HG03097 (cell line): ENCODE data around the gene CACNB4.

Experiments
- ATAC-seq: cut with Tn5 transposase; IDR thresholded peaks from one replicate; pipeline ENCODE4 v1.9.1; 2021; ENCODE audit not compliant: unreplicated experiment, low FRiP score

CACNB4 gene

GRCh38 chr2:151983221-151983620 lies 115.6 kb downstream of the CACNB4 start:
- ATAC-seq, result no peak

GRCh38 chr2:151981886-151982285 lies 117.0 kb downstream of the CACNB4 start:
- no peak for ATAC-seq

GRCh38 chr2:151979694-151980093 lies 119.2 kb downstream of the CACNB4 start:
- no peak for ATAC-seq

GRCh38 chr2:151978709-151979108 lies 120.1 kb downstream of the CACNB4 start:
- ATAC-seq, result no peak

GRCh38 chr2:151977631-151978030 lies 121.2 kb downstream of the CACNB4 start:
- ATAC-seq, result no peak

GRCh38 chr2:151976945-151977353 lies 121.9 kb downstream of the CACNB4 start:
- no peak for ATAC-seq

GRCh38 chr2:151975460-151976414 lies 123.1 kb downstream of the CACNB4 start:
- no peak for ATAC-seq

- ATAC-seq, result no peak
Measured at GRCh38 chr2:151974988-151975387, 123.9 kb downstream of the CACNB4 start.

GRCh38 chr2:151973901-151974199 lies 125.0 kb downstream of the CACNB4 start:
- no peak for ATAC-seq

GRCh38 chr2:151973013-151973900 lies 125.6 kb downstream of the CACNB4 start:
- no peak for ATAC-seq

GRCh38 chr2:151972241-151973012 lies 126.4 kb downstream of the CACNB4 start:
- ATAC-seq, result no peak

- ATAC-seq, result no peak
Measured at GRCh38 chr2:151971301-151972051, 127.4 kb downstream of the CACNB4 start.

GRCh38 chr2:151968770-151969470 lies 129.9 kb downstream of the CACNB4 start:
- ATAC-seq, result no peak

GRCh38 chr2:151967829-151968722 lies 130.8 kb downstream of the CACNB4 start:
- ATAC-seq, result no peak

- ATAC-seq, result no peak
Measured at GRCh38 chr2:151965884-151966283, 133.0 kb downstream of the CACNB4 start.

- ATAC-seq, result no peak
Measured at GRCh38 chr2:151961558-151961957, 137.3 kb downstream of the CACNB4 start.

GRCh38 chr2:151959238-151959637 lies 139.6 kb downstream of the CACNB4 start:
- no peak for ATAC-seq

GRCh38 chr2:151953467-151953866 lies 145.4 kb downstream of the CACNB4 start:
- no peak for ATAC-seq
